Neural cell (in vitro differentiated cells): ENCODE results near the gene ZNF468.
"Not testable (repeated sequence)": the region's sequence is repeated elsewhere in the genome, so short reads cannot be mapped to it uniquely, and the experiment has no call there.

Experiments used
- EP300 ChIP-seq: fragments of 450-650 bp; conservative IDR thresholded peaks from 2 replicates; pipeline ENCODE4 v1.6.1; 2014; ENCODE audit warnings: antibody characterized with exemption, mild to moderate bottlenecking, moderate library complexity; ENCODE audit not compliant: poor library complexity, severe bottlenecking
- EZH2 ChIP-seq: fragments of 200-600, 300-800 bp; shearing (Covaris generic), sonication (generic); IDR thresholded peaks from 2 replicates; pipeline ENCODE4 v1.6.1; 2014; ENCODE audit warnings: antibody characterized with exemption, low read length, borderline replicate concordance, mild to moderate bottlenecking; ENCODE audit not compliant: insufficient read depth, poor library complexity, severe bottlenecking
- POLR2AphosphoS5 ChIP-seq: IDR thresholded peaks from 2 replicates; pipeline ENCODE4 v1.6.1; 2012
- RAD21 ChIP-seq: fragments of 450-650 bp; conservative IDR thresholded peaks from 2 replicates; pipeline ENCODE4 v1.6.1; 2014; ENCODE audit warnings: antibody characterized with exemption, mild to moderate bottlenecking, moderate library complexity
- TF ChIP-seq, protein P1 (sequence below): fragments of 450-650 bp; IDR thresholded peaks from 2 replicates; pipeline ENCODE4 v1.5.1; 2014; ENCODE audit warnings: antibody characterized with exemption, mild to moderate bottlenecking, moderate library complexity; ENCODE audit not compliant: poor library complexity, severe bottlenecking
- TF ChIP-seq, protein P2 (sequence below): IDR thresholded peaks from 2 replicates; pipeline ENCODE4 v1.6.1; 2012; ENCODE audit warnings: borderline replicate concordance

DNA sequence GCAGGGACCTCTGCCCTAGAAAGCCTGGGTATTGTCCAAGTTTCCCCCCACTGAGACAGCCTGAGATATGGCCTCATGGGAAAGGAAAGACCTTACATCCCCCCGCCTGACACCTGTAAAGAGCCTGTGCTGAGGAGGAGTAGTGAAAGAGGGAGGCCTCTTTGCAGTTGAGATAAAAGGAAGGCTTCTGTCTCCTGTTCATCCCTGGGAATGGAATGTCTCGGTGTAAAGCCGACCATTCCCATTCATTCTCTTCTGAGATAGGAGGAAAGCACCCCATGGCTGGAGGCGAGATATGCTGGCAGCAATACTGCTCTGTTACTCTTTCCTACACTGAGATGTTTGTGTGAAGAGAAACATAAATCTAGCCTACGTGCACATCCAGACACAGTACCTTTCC lies 10.1 kb downstream of the ZNF468 start:
- TF ChIP-seq, protein P1, sequence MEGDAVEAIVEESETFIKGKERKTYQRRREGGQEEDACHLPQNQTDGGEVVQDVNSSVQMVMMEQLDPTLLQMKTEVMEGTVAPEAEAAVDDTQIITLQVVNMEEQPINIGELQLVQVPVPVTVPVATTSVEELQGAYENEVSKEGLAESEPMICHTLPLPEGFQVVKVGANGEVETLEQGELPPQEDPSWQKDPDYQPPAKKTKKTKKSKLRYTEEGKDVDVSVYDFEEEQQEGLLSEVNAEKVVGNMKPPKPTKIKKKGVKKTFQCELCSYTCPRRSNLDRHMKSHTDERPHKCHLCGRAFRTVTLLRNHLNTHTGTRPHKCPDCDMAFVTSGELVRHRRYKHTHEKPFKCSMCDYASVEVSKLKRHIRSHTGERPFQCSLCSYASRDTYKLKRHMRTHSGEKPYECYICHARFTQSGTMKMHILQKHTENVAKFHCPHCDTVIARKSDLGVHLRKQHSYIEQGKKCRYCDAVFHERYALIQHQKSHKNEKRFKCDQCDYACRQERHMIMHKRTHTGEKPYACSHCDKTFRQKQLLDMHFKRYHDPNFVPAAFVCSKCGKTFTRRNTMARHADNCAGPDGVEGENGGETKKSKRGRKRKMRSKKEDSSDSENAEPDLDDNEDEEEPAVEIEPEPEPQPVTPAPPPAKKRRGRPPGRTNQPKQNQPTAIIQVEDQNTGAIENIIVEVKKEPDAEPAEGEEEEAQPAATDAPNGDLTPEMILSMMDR = not testable (repeated sequence)
- TF ChIP-seq EZH2, EP300, RAD21, POLR2AphosphoS5: not testable (repeated sequence)
- TF ChIP-seq, protein P2, sequence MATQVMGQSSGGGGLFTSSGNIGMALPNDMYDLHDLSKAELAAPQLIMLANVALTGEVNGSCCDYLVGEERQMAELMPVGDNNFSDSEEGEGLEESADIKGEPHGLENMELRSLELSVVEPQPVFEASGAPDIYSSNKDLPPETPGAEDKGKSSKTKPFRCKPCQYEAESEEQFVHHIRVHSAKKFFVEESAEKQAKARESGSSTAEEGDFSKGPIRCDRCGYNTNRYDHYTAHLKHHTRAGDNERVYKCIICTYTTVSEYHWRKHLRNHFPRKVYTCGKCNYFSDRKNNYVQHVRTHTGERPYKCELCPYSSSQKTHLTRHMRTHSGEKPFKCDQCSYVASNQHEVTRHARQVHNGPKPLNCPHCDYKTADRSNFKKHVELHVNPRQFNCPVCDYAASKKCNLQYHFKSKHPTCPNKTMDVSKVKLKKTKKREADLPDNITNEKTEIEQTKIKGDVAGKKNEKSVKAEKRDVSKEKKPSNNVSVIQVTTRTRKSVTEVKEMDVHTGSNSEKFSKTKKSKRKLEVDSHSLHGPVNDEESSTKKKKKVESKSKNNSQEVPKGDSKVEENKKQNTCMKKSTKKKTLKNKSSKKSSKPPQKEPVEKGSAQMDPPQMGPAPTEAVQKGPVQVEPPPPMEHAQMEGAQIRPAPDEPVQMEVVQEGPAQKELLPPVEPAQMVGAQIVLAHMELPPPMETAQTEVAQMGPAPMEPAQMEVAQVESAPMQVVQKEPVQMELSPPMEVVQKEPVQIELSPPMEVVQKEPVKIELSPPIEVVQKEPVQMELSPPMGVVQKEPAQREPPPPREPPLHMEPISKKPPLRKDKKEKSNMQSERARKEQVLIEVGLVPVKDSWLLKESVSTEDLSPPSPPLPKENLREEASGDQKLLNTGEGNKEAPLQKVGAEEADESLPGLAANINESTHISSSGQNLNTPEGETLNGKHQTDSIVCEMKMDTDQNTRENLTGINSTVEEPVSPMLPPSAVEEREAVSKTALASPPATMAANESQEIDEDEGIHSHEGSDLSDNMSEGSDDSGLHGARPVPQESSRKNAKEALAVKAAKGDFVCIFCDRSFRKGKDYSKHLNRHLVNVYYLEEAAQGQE = not testable (repeated sequence)
